ENCODE data around the gene KIAA0825.
"Not testable (repeated sequence)": the region's sequence is repeated elsewhere in the genome, so short reads cannot be mapped to it uniquely, and the experiment has no call there.

The KIAA0825 gene

DNA sequence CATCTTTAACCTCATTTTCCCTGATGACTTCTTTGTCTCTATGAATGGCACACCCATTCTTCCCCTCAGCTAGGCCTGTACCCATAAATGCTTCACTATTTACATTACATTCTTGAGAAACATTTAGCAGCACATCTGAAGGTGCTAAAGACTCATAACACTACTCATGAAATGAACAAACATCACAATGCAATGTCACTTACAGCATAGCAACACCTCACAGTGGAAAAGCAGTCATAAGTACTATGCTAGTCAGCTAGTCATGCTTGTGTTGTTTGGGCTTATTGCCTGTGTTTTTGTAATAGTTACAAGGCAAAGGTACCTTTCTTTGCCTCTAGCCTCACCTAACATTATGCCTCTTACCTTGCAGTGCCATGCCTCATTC lies 228.9 kb downstream of the KIAA0825 start:
- intact Hi-C loops (cut with DNase I), result no loop called here
- DNase-seq, result no peak

DNA sequence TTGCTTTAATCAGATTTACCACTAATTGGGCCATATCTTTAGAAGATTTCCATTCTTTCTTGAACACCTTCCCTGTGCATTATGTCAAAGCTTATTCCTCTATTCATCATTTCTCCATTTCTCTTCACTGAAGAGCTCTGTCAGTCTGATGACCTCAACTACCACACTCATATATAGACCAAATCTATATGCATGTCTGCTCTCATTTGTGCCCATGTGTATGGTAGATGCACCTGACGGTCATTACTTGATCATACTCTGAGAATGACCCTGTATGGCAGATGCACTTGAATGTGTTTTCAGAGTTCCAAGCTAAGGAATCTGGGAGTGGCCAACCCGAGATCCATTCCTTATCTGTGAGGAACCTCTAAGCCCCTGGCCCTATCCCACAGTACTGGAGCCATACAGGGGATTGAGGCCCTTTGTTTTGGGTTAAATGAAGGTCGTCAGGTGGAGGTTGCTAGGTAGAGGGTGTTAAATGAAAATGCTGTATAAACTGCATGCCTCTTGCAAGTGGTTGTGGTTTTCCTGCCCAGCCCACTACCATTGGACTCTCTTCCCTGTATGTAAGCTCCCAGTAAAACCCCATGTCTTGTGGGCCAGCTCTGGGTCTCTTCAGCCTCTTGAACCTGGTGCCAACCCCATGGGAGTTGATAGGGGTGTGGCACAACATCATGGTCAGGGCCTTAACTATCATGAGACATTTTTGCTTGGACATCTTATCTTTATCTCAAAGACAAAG lies 229.5 kb downstream of the KIAA0825 start:
- DNase-seq, result no peak
- intact Hi-C loops (cut with DNase I), result no loop called here

- intact Hi-C loops (cut with DNase I), result no loop called here
- no peak for DNase-seq
These were observed 232.6 kb downstream of the KIAA0825 start for GRCh38 chr5:94385767-94386166.

GRCh38 chr5:94378062-94378461 lies 240.3 kb downstream of the KIAA0825 start:
- intact Hi-C loops (cut with DNase I), result no loop called here
- no peak for DNase-seq

DNA sequence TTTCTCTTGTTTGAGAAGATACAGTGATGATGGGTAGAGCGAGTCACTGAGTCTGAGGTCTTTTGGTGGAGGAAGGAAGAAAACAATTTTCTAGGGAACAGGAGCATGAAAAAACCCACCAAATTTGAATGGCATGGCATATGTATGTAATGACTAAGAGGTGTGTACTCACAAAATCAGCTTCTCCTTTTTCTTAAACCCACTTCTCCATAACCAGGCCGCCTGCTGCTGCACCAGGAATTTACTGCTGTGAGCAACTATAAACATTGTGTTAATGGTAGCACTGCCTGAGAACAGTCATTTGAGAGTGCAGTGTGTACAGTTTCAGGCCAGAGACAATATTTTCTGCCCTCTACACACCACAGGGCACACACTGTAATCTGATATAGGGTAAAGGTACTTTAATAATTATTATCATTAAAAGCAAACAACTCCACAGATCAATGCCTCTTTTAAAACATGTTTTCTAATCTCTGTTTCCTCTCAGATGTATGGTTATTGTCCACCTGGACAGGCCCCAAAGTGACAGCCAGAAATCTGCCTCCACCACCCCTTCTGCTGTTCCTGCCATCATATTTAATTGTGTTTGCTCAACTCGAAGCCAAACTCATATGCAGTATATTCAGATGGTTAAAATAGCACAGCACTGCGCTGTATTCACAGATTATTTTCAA lies 241.6 kb downstream of the KIAA0825 start:
- intact Hi-C loops (cut with DNase I), result no loop called here
- no peak for DNase-seq

- intact Hi-C loops (cut with DNase I), result no loop called here
- no peak for DNase-seq
These were observed 242.6 kb downstream of the KIAA0825 start for GRCh38 chr5:94375801-94376200.

DNA sequence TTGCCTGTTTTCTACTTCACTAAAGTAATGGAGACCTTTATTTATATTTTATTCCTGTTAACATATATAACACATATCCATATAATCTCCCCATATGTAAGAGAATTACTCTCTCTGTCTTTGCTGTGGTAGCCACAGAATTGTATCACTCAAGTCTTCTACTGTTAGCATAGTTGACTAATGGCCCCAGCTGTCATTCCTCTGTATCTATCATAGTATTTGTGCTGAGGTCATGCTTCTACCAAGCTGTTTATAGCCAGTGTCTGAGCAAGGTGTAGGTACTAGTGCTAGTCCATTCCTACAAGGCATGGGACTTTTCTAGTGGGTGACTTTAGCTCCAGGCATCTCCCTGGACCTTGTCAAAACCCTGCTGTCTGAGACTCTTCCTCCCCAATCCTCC lies 244.1 kb downstream of the KIAA0825 start:
- no peak for DNase-seq
- intact Hi-C loops (cut with DNase I), result no loop called here

- no peak for DNase-seq
These were observed 250.5 kb downstream of the KIAA0825 start for GRCh38 chr5:94367900-94368299.

DNA sequence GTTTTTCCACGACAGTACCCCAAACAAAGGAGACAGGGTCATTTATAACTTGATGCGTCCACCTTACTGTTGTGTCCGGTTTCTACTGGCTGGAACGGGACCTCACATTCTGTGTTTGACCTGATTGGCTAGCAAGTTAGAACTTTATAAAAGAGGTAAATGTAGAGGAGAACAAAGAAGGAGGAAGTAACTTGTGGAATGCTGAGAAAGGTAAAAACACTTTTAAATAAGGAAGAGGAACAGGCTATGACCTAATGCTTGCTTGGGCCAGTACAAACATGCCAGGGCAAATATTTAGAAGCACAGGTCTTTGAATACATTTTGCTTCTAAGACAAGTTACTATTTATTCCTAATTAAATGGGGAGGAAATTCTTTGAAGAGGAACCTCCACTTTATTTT lies 251.6 kb downstream of the KIAA0825 start:
- DNase-seq, result no peak
- intact Hi-C loops (cut with DNase I), result no loop called here

More at GRCh38 chr5:94367900-94368299, 250.5 kb downstream of the KIAA0825 start:
- intact Hi-C loops (cut with DNase I), result no loop called here

DNA sequence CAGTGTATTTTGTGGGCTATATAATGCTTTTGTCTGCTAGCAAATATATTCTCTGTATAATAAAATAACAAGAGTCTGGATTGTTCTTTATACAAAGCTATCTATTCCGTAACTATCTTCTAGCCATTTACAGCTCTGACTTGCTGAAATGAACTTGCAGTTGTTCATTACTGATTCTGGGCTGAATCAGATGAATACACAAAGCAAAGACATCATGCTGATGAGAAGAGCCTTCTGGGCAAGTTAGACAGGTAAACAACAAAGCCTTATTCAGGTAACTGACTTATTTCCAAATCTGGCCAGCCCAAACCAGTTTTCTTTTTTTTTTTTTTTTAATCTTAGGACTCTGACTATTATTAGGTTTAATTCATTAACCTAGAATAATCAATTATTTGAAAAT lies 255.5 kb downstream of the KIAA0825 start:
- DNase-seq, result no peak
- intact Hi-C loops (cut with DNase I), result no loop called here

DNA sequence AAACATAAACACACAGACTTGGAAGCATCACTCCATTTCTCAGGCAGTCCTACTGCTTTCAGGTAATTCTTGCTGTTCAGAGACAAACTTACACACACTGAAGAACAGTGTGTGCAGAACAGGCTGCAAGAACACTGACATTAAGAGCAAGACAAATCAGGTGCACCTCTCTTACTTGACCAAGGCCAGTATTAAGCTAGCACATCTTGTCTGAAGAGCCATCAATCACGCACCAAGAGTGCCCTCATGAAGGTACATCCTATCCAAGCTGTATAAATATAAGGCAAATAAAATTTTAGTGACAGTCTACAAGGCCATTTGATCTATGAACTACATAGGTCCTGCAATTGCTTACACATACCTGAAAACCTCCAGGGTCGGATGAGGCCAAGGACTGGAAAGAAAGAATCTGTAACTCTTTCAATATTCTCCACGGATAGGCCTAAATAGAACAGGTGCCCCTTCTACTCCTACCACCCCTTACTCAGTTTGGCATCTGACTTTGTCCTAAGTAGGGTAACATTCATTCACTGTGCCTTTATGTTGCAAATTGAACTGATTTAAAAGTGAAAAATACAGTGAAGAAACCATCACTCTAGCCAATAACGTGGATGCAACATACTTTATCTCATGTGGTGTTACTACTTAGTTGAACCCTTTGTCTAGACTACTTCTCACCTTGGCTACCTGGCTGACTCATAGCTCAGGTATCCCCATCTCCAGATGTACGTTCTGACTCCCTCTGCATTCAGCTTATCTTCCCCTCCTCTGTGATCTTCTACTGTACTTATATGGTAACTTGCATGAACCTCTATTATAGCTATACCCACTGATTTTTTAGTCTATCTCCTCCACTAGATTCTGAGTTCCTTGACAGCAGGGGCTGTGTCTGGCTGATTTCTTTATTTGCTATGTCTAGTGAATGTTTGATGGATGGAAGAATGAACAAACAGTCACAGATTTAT lies 256.3 kb downstream of the KIAA0825 start:
- no peak for DNase-seq
- intact Hi-C loops (cut with DNase I), result no loop called here

DNA sequence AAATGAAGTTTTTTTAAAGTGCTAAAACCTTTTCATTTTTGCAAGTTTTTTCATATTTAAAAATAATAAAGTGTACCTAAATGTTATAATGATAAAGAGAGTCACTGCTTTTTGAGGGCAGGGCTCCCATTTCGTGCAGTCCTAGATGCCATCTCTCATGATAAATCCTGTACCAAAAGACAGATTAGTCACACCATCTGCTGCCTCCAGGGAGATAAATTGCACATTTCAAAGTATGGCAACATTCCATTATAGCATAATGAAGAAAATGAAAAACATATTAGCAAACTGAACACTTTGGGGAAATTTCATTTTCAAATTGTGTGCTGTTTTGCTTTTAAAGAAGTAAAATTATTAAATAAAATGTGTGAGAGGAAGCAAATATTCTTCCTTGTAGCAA lies 257.2 kb downstream of the KIAA0825 start:
- no peak for DNase-seq
- intact Hi-C loops (cut with DNase I), result no loop called here

DNA sequence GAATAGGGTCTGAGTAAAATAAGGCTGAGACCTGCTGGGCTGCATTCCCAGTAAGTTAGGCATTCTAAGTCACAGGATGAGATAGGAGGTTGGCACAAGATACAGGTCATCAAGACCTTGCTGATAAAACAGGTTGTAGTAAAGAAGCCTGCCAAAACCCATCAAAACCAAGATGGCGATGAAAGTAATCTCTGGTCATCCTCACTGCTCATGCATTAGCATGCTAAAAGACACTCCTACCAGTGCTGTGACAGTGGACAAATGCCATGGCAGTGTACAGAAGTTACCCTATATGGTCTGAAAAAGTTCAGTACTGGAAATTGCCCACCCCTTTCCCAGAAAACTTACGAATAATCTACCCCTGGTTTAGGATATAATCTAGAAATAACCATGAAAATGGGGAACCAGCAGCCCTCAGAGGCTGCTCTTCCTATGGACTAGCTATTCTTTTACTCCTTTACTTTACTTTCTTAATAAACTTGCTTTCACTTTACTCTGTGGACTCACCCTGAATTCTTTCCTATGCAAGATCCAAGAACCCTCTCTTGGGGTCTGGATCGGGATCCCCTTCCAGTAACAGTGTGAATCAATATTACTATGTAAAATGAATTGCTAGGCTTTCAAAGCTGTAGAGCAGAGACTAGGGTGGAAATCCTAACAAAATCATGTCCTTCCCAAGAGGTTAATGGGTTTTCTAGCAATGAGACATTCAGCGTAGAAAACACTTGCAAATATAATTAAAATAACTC lies 257.8 kb downstream of the KIAA0825 start:
- intact Hi-C loops (cut with DNase I), result no loop called here
- DNase-seq, result no peak

DNA sequence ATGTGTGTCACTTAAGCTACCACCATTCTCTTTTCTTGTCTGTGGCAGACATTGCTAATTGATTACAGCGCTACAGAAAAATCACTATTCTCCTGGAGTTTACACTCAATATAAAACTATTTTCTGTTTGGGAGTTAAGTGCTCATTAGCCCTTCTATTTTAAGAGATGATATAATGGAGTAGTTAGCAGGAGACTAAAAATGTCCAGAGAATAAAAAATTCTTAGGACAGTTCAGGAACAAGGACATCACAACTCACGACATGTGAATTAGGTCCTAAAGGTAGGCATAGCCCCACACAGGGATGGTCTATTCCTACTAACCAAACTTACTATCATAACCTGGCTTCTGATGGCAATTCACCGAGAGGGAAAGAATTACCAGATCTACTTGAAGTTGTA lies 258.5 kb downstream of the KIAA0825 start:
- intact Hi-C loops (cut with DNase I), result no loop called here

GRCh38 chr5:94355811-94356210 lies 262.6 kb downstream of the KIAA0825 start:
- intact Hi-C loops (cut with DNase I), result no loop called here
- no peak for DNase-seq

More for the DNA sequence above, 258.5 kb downstream of the KIAA0825 start:
- DNase-seq, result no peak

GRCh38 chr5:94354837-94355485 lies 263.4 kb downstream of the KIAA0825 start:
- intact Hi-C loops (cut with DNase I); DNase-seq: not testable (repeated sequence)

DNA sequence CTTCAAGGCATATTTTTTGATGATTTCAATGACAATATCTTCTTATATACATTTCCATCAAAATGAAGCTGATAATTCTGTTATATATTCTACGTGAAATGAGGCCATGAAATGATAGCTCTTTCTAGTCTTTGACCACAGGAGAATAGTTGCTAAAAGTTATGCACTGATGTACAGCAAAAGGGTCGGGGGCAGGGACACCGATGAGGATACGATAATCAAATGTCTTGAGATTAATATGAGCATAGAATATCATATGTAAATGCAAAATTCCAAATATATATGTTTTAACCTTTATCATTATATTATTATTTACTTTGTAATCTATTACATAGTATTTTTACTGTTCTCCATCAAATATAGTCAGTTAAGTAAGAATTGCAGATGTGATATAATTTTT lies 264.8 kb downstream of the KIAA0825 start:
- DNase-seq, result no peak
- intact Hi-C loops (cut with DNase I), result no loop called here

GRCh38 chr5:94347130-94347529 lies 271.3 kb downstream of the KIAA0825 start:
- DNase-seq, result no peak
- intact Hi-C loops (cut with DNase I), result no loop called here

- intact Hi-C loops (cut with DNase I), result no loop called here
- no peak for DNase-seq
These were observed 273.1 kb downstream of the KIAA0825 start for GRCh38 chr5:94345257-94345656.

DNA sequence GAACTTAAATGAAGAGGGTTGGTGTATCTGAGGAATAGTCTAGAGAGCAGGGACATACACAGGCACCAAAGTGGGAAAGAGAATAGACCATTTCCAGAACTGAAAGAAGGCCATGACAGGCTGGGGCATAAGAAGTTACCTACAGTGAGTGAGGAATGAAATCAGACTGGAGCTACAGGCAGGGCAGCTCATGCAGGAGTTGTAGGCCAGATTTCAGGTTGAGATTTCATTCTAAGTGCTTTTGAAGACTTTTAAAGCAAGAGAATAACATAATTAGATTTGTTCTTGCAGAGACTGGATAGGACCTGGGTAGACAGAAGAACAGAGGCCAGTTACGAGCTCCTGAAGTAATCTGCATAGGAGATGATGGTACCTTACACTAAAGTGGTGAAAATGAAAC lies 280.8 kb downstream of the KIAA0825 start:
- intact Hi-C loops (cut with DNase I), result no loop called here
- no peak for DNase-seq

All from posterior cingulate gyrus (tissue), 11 donors.